Astrocyte (in vitro differentiated cells and primary cell): ENCODE data around the gene RND3. TPM values are rescaled to one million over a fixed set of nuclear protein-coding genes. Genes with fewer than 3 reads are reported as not detected.

Experiments used
- DNase-seq: peaks from one replicate; pipeline ENCODE4 v3.0.0-alpha.2; 2010; ENCODE audit warnings: low read depth
- FAIRE-seq: peaks from 2 replicates; lab custom pipeline; 2011; peaks lifted over from hg19 to GRCh38; lab: Jason Lieb, UNC
- H2AFZ ChIP-seq: 2 replicates; pipeline ENCODE4 v1.6.0; 2012; ENCODE audit warnings: low read depth, low read length, inconsistent platforms
- H3K27ac ChIP-seq: 2 replicates; pipeline ENCODE4 v1.5.1; 2011; ENCODE audit warnings: low read depth, low read length, inconsistent platforms
- H3K27me3 ChIP-seq: 2 replicates; pipeline ENCODE4 v1.6.0; 2011; ENCODE audit warnings: low read length, inconsistent platforms; ENCODE audit not compliant: insufficient read depth
- H3K36me3 ChIP-seq: 2 replicates; pipeline ENCODE4 v1.5.1; 2011; ENCODE audit warnings: low read length, inconsistent platforms; ENCODE audit not compliant: insufficient read depth
- H3K4me1 ChIP-seq: 2 replicates; pipeline ENCODE4 v1.5.1; 2011; ENCODE audit warnings: low read length, inconsistent platforms; ENCODE audit not compliant: insufficient read depth
- H3K4me2 ChIP-seq: 2 replicates; pipeline ENCODE4 v1.6.0; 2012; ENCODE audit warnings: low read length, inconsistent platforms
- H3K4me3 ChIP-seq: 2 replicates; pipeline ENCODE4 v1.5.1; 2011; ENCODE audit warnings: low read depth, mild to moderate bottlenecking, low read length, inconsistent platforms; ENCODE audit not compliant: insufficient read depth
- H3K79me2 ChIP-seq: 2 replicates; pipeline ENCODE4 v1.6.0; 2012; ENCODE audit warnings: mild to moderate bottlenecking, low read length, inconsistent platforms; ENCODE audit not compliant: insufficient read depth
- H3K9ac ChIP-seq: 2 replicates; pipeline ENCODE4 v1.6.0; 2012; ENCODE audit warnings: mild to moderate bottlenecking, low read length, inconsistent platforms
- H3K9me3 ChIP-seq: 2 replicates; pipeline ENCODE4 v1.5.1; 2012; ENCODE audit warnings: low read depth, mild to moderate bottlenecking, low read length, inconsistent platforms; ENCODE audit not compliant: insufficient read depth
- H4K20me1 ChIP-seq: 2 replicates; pipeline ENCODE4 v1.6.0; 2012; ENCODE audit warnings: low read length, inconsistent platforms; ENCODE audit not compliant: insufficient read depth
- H3K27ac Mint-ChIP-seq: one replicate; pipeline ENCODE4 v1.8.0; 2021; ENCODE audit warnings: mild to moderate bottlenecking, mixed read lengths; ENCODE audit not compliant: unreplicated experiment
- H3K27me3 Mint-ChIP-seq: one replicate; pipeline ENCODE4 v1.8.0; 2021; ENCODE audit warnings: low read depth, mixed read lengths; ENCODE audit not compliant: unreplicated experiment
- H3K36me3 Mint-ChIP-seq: one replicate; pipeline ENCODE4 v1.8.0; 2021; ENCODE audit warnings: low read depth, mixed read lengths; ENCODE audit not compliant: unreplicated experiment
- H3K4me1 Mint-ChIP-seq: one replicate; pipeline ENCODE4 v1.8.0; 2021; ENCODE audit warnings: low read depth, mixed read lengths; ENCODE audit not compliant: unreplicated experiment
- H3K4me3 Mint-ChIP-seq: one replicate; pipeline ENCODE4 v1.8.0; 2021; ENCODE audit warnings: mild to moderate bottlenecking, moderate library complexity, mixed read lengths; ENCODE audit not compliant: unreplicated experiment
- H3K9me3 Mint-ChIP-seq: one replicate; pipeline ENCODE4 v1.8.0; 2021; ENCODE audit warnings: mild to moderate bottlenecking, mixed read lengths; ENCODE audit not compliant: unreplicated experiment
- CTCF ChIP-seq: IDR thresholded peaks from 2 replicates; pipeline ENCODE4 v1.5.1; 2011; ENCODE audit warnings: low read depth, mild to moderate bottlenecking, inconsistent platforms, low read length, moderate library complexity; ENCODE audit not compliant: insufficient read depth
- EZH2 ChIP-seq: IDR thresholded peaks from 2 replicates; pipeline ENCODE4 v1.6.1; 2012; ENCODE audit warnings: mild to moderate bottlenecking, low read length, inconsistent platforms; ENCODE audit not compliant: insufficient read depth
- total RNA-seq: library from RNA; stranded (reverse); gene quantifications from 2 replicates; pipeline ENCODE4 v1.2.1, GENCODE V29; 2021

Gene RND3
- total RNA-seq, 1 donor from 2014 or later: 117 TPM

GRCh38 chr2:150530168-150530567, 42.7 kb upstream of the RND3 start:
- no peak for FAIRE-seq
- H3K9ac ChIP-seq: no peak overlapping the region
- TF ChIP-seq CTCF (no peak), EZH2 (no peak)

GRCh38 chr2:150528861-150529801, 41.7 kb upstream of the RND3 start:
- peak; percentile 89 for FAIRE-seq
- peak overlapping the region; percentile 89 for H3K27ac ChIP-seq
- Mint-ChIP-seq H3K27ac (peak overlapping the region; percentile 96), H3K27me3 (no peaks in the 10 kb centered on the region), H3K36me3 (no peaks in the 10 kb centered on the region), H3K4me1 (peaks cover 38% of the 10 kb centered on the region), H3K9me3 (no peaks in the 10 kb centered on the region), H3K4me3 (no peak overlapping the region)
- H3K36me3 ChIP-seq: no peaks in the 10 kb centered on the region
- peaks cover 33% of the 10 kb centered on the region for H3K4me1 ChIP-seq
- TF ChIP-seq CTCF (no peak), EZH2 (no peak)
- H2AFZ ChIP-seq: peak overlapping the region; percentile 45
- H3K9me3 ChIP-seq: no peaks in the 10 kb centered on the region
- peak; percentile 78 for DNase-seq
- peak overlapping the region; percentile 75 for H3K9ac ChIP-seq
- peak overlapping the region; percentile 82 for H3K4me2 ChIP-seq
- no peaks in the 10 kb centered on the region for H3K27me3 ChIP-seq
- H3K79me2 ChIP-seq: no peaks in the 10 kb centered on the region
- H3K4me3 ChIP-seq: peak overlapping the region; percentile 43
- no peaks in the 10 kb centered on the region for H4K20me1 ChIP-seq

More at GRCh38 chr2:150530168-150530567, 42.7 kb upstream of the RND3 start:
- Histone ChIP-seq H3K4me1 (peaks cover 33% of the 10 kb centered on the region), H3K4me2 (no peak overlapping the region), H3K9me3 (no peaks in the 10 kb centered on the region), H3K27ac (peak overlapping the region; percentile 89), H3K4me3 (no peak overlapping the region), H3K36me3 (no peaks in the 10 kb centered on the region), H4K20me1 (no peaks in the 10 kb centered on the region), H3K79me2 (no peaks in the 10 kb centered on the region), H3K27me3 (no peaks in the 10 kb centered on the region), H2AFZ (no peak overlapping the region)
- H3K36me3 Mint-ChIP-seq: no peaks in the 10 kb centered on the region
- no peak overlapping the region for H3K4me3 Mint-ChIP-seq
- no peaks in the 10 kb centered on the region for H3K9me3 Mint-ChIP-seq
- H3K27ac Mint-ChIP-seq: peak overlapping the region; percentile 84
- no peak for DNase-seq
- no peaks in the 10 kb centered on the region for H3K27me3 Mint-ChIP-seq
- peaks cover 38% of the 10 kb centered on the region for H3K4me1 Mint-ChIP-seq

DNA sequence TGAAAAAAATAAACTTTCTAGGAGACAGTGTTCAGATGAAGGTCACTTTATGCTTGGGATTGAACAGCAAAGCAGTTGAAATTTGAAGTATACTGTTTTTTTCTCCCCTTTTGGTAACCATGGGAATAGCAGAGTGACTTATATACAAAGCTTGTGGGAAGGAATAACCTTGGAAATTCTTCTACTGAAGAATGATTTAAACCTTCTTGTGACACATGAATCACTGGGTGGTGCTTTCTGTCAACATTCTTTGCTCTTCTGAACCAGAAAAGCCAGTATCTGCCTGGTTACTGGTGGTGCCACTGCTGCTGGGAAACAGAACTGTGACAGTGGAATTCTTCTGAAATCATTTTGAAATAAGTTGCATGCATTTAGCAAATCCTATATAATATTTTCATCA, 39.4 kb upstream of the RND3 start:
- Histone ChIP-seq H3K4me1 (peaks cover 18% of the 10 kb centered on the region), H3K27me3 (no peaks in the 10 kb centered on the region), H3K4me2 (peak overlapping the region; percentile 2), H3K36me3 (no peaks in the 10 kb centered on the region), H3K79me2 (no peaks in the 10 kb centered on the region), H3K27ac (peak overlapping the region; percentile 85), H2AFZ (no peak overlapping the region), H3K9ac (peak overlapping the region; percentile 49), H3K4me3 (no peak overlapping the region), H3K9me3 (no peaks in the 10 kb centered on the region), H4K20me1 (no peaks in the 10 kb centered on the region)
- Mint-ChIP-seq H3K4me3 (no peak overlapping the region), H3K4me1 (peaks cover 36% of the 10 kb centered on the region), H3K36me3 (no peaks in the 10 kb centered on the region), H3K27me3 (no peaks in the 10 kb centered on the region), H3K9me3 (peaks cover 5% of the 10 kb centered on the region), H3K27ac (peak overlapping the region; percentile 94)
- FAIRE-seq (peak; percentile 99), DNase-seq (peak; percentile 97)
- TF ChIP-seq CTCF (no peak), EZH2 (no peak)
